K562 (cell line): ENCODE data around the gene SECISBP2. TPM values are rescaled to one million over a fixed set of nuclear protein-coding genes. Genes with fewer than 3 reads are reported as not detected.

ENCODE experiments used
- ATAC-seq: fragments of 200-7000 bp; cut with Tn5 transposase; 3 replicates; pipeline ENCODE4 v1.9.1; 2020; ENCODE audit warnings: moderate library complexity
- BruUV-seq: library from RNA; stranded (reverse); fragments of 400-500 nt; replicated peaks from 2 replicates; lab custom pipeline; 2021; lab: Mats Ljungman, UMichigan
- CTCF ChIA-PET: fragments of 300-600 bp; formaldehyde crosslinking; extraction: SDS; loops from one replicate; lab custom pipeline; 2021; ENCODE audit warnings: low intra/inter-chr PET ratio; lab: Yijun Ruan, JAX
- POLR2A ChIA-PET: fragments of 300-600, 350-650 bp; sonication (Branson Sonifier 250); formaldehyde crosslinking; extraction: SDS; loops from one replicate; lab custom pipeline; 2021; ENCODE audit warnings: antibody characterized with exemption, inconsistent platforms; lab: Yijun Ruan, JAX
- DNase-seq, 4 experiments: peaks; one replicate each; pipeline versions ENCODE4 v3.0.0 to v3.0.0-alpha.2; 2011 to 2018; ENCODE audit warnings: low spot score in 3 of 4, mixed read lengths in 3 of 4; ENCODE audit errors: extremely low read depth in 1 of 4
- FAIRE-seq: peaks from 2 replicates; lab custom pipeline; 2011; peaks lifted over from hg19 to GRCh38; lab: Jason Lieb, UNC
- H2AFZ ChIP-seq: 2 replicates; pipeline ENCODE4 v1.6.0; 2011; ENCODE audit warnings: low read depth, low read length, control low read depth, inconsistent platforms
- H3K27ac ChIP-seq: fragments of 200-600 bp; 3 replicates; pipeline ENCODE4 v1.8.0; 2011; ENCODE audit warnings: low read depth, mild to moderate bottlenecking, control low read depth, inconsistent platforms, low read length, moderate library complexity, mixed read lengths; ENCODE audit errors: extremely low read depth
- H3K27me3 ChIP-seq, 2 experiments: fragments of 300-600 bp in 1 of 2; 2 replicates in 1 of 2; 3 replicates in 1 of 2; pipeline versions ENCODE4 v1.6.0 to v1.8.0; 2011; ENCODE audit warnings: inconsistent platforms in 2 of 2, low read length in 2 of 2, mild to moderate bottlenecking in 1 of 2, mixed read lengths in 1 of 2, moderate library complexity in 1 of 2; ENCODE audit not compliant: control insufficient read depth in 2 of 2, insufficient read depth in 2 of 2
- H3K36me3 ChIP-seq: fragments of 300-600 bp; 3 replicates; pipeline ENCODE4 v1.8.0; 2011; ENCODE audit warnings: mild to moderate bottlenecking, low read length, inconsistent platforms; ENCODE audit not compliant: control insufficient read depth, insufficient read depth
- H3K4me1 ChIP-seq, 2 experiments: fragments of 200-600 bp in 1 of 2; replicated peaks in 1 of 2; 2 replicates in 1 of 2; 3 replicates in 1 of 2; pipeline versions ENCODE4 v1.5.1 to v1.8.0; 2011; ENCODE audit warnings: inconsistent platforms in 2 of 2, low read length in 2 of 2, mild to moderate bottlenecking in 1 of 2, mixed read lengths in 1 of 2, moderate library complexity in 1 of 2; ENCODE audit not compliant: control insufficient read depth in 2 of 2, insufficient read depth in 2 of 2
- H3K4me2 ChIP-seq: 2 replicates; pipeline ENCODE4 v1.6.1; 2011; ENCODE audit warnings: low read length, control low read depth, inconsistent platforms, mixed read lengths; ENCODE audit not compliant: insufficient read depth
- H3K4me3 ChIP-seq: fragments of 200-600 bp; sonication (generic), shearing (Covaris generic); 2 replicates; pipeline ENCODE4 v1.5.1; 2016; ENCODE audit warnings: control low read depth, inconsistent platforms
- H3K79me2 ChIP-seq: fragments of 200-600 bp; 3 replicates; pipeline ENCODE4 v1.8.0; 2011; ENCODE audit warnings: low read length, inconsistent platforms; ENCODE audit not compliant: control insufficient read depth, insufficient read depth
- H3K9ac ChIP-seq, 2 experiments: 2 replicates each; pipeline versions ENCODE4 v1.6.0 to v1.6.1; 2011; ENCODE audit warnings: low read depth in 2 of 2, low read length in 2 of 2, control low read depth in 1 of 2, inconsistent platforms in 1 of 2, mild to moderate bottlenecking in 1 of 2, mixed read lengths in 1 of 2; ENCODE audit not compliant: insufficient read depth in 1 of 2
- H3K9me1 ChIP-seq: one replicate; pipeline ENCODE4 v1.6.0; 2011; ENCODE audit warnings: inconsistent platforms, mild to moderate bottlenecking, low read length, moderate library complexity; ENCODE audit not compliant: control insufficient read depth, insufficient read depth
- H3K9me3 ChIP-seq: replicated peaks from 2 replicates; pipeline ENCODE4 v1.5.1; 2011; ENCODE audit warnings: low read depth, low read length, inconsistent platforms; ENCODE audit not compliant: control insufficient read depth, insufficient read depth
- H4K20me1 ChIP-seq: replicated peaks from 2 replicates; pipeline ENCODE4 v1.6.1; 2011; ENCODE audit warnings: low read length, inconsistent platforms, mixed read lengths; ENCODE audit not compliant: control insufficient read depth, insufficient read depth
- L3MBTL2 ChIP-seq: fragments of 450-650 bp; IDR thresholded peaks from 2 replicates; pipeline ENCODE4 v1.6.1; 2016; ENCODE audit warnings: mild to moderate bottlenecking, moderate library complexity
- NFXL1 ChIP-seq: fragments of 450-650 bp; formaldehyde crosslinking; IDR thresholded peaks from 2 replicates; pipeline ENCODE4 v1.4.0; 2021; ENCODE audit warnings: mild to moderate bottlenecking
- SMAD1 ChIP-seq: fragments of 150-350 bp; IDR thresholded peaks from 2 replicates; pipeline ENCODE4 v1.6.1; 2014; ENCODE audit warnings: low read length, low read depth; ENCODE audit not compliant: partially characterized antibody
- STAG1 ChIP-seq: sonication (generic); formaldehyde crosslinking; IDR thresholded peaks from 2 replicates; pipeline ENCODE4 v1.5.0; 2020; ENCODE audit warnings: missing genetic modification reagents, borderline replicate concordance
- TCF3 ChIP-seq: sonication (generic); formaldehyde crosslinking; IDR thresholded peaks from 2 replicates; pipeline ENCODE4 v1.4.0; 2020; ENCODE audit warnings: mild to moderate bottlenecking, missing genetic modification reagents
- ZBTB8A ChIP-seq: fragments of 450-650 bp; IDR thresholded peaks from 2 replicates; pipeline ENCODE4 v1.6.1; 2018; ENCODE audit warnings: mild to moderate bottlenecking, moderate library complexity; ENCODE audit not compliant: partially characterized antibody
- WGBS: fragments of 100-300 bp; shearing (Covaris generic); methylation state at CpG from one replicate; pipeline ENCODE4 v1.1.6; 2016; ENCODE audit warnings: low coverage, mixed read lengths; ENCODE audit not compliant: insufficient coverage; ENCODE audit errors: missing lambda C conversion rate; 5-methylcytosine and 5-hydroxymethylcytosine counted together
- in situ Hi-C: fragments of 300-500 bp; cut with MboI; formaldehyde crosslinking; loops from 4 replicates; pipeline ENCODE4 v1.15.0; 2018; ENCODE audit warnings: inconsistent platforms, mixed read lengths
- intact Hi-C: fragments of 100-400 bp; cut with micrococcal nuclease; formaldehyde crosslinking; loops from 2 replicates; pipeline ENCODE4 v1.14.2; 2022
- polyA plus RNA-seq, 8 experiments: library from polyadenylated mRNA; depleted of rRNA in 4 of 8; stranded (reverse) in 5 of 8; unstranded in 3 of 8; fragments of >200 nt; fragmentation: Nextera tagmentation in 2 of 8; fragmentation: Illumina TruSeq in 1 of 8; extraction: Ambion mirVana in 2 of 8; extraction: Trizol in 1 of 8; gene quantifications; 2 replicates each; pipeline versions ENCODE4 v1.2.1 to v1.2.3, GENCODE V29; 2011 to 2014; ENCODE audit warnings: inconsistent platforms in 1 of 8, missing spikeins in 1 of 8
- total RNA-seq, 7 experiments: library from RNA; depleted of rRNA in 6 of 7; stranded (reverse); fragments of >200 nt in 6 of 7; fragmentation: Illumina TruSeq in 2 of 7; extraction: Trizol in 2 of 7; gene quantifications; 2 replicates each; pipeline versions ENCODE4 v1.2.1 to v1.2.3, GENCODE V29; 2011 to 2021; ENCODE audit warnings: low replicate concordance in 1 of 7
- TF ChIP-seq, protein P1 (sequence below): fragments of 250-450 bp; sonication (Bioruptor Pico); IDR thresholded peaks from 2 replicates; pipeline ENCODE4 v1.8.0; 2022; ENCODE audit warnings: moderate library complexity, mild to moderate bottlenecking, inconsistent platforms

SECISBP2 gene
- total and polyA plus RNA-seq, 9 of the 15 experiments (the other 6 are each of a cell fraction or from before 2014, with no cell fraction given) = 3.2 to 41.6 (median 26.1) TPM

DNA sequence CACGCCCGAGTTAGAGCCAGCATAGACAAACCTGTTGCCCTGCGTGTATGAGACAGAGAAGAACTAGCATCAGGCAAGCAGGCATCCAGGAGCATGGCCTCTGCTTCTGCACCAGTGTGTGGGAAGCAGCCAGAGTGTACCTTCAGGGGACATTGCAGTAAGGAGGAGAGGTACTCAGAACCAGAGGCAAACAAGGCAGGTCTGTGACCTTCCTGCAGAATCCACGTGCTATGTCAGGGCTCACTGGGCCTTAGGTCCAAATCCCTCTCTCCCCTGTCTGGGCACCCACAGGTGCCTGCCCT lies 63.0 kb downstream of the SECISBP2 start:
- WGBS = 0% methylated on average over 3 of the region's 4 CpGs
- Histone ChIP-seq H3K4me1 (peaks cover 0 to 9% of the 10 kb centered on the region in 2 experiments; a peak in 2 of 5 replicates), H2AFZ (no peak overlapping the region), H3K27me3 (peaks cover 15 to 67% of the 10 kb centered on the region in 2 experiments), H3K9me1 (no peaks in the 10 kb centered on the region), H3K4me3 (no peak overlapping the region), H3K79me2 (no peaks in the 10 kb centered on the region), H3K36me3 (no peaks in the 10 kb centered on the region), H3K27ac (no peak overlapping the region), H3K9ac (no peak overlapping the region), H3K9me3 (no peaks in the 10 kb centered on the region), H4K20me1 (no peaks in the 10 kb centered on the region), H3K4me2 (no peak overlapping the region)
- intact Hi-C loops = no loop called here
- FAIRE-seq = no peak
- in situ Hi-C loops = no loop called here
- DNase-seq = no peak
- no peak for ATAC-seq
- TF ChIP-seq L3MBTL2 = no peak
- no peak for TF ChIP-seq ZBTB8A
- no peak for TF ChIP-seq TCF3
- no peak for TF ChIP-seq STAG1 (CRISPR knock-in tag)
- TF ChIP-seq, protein P1, sequence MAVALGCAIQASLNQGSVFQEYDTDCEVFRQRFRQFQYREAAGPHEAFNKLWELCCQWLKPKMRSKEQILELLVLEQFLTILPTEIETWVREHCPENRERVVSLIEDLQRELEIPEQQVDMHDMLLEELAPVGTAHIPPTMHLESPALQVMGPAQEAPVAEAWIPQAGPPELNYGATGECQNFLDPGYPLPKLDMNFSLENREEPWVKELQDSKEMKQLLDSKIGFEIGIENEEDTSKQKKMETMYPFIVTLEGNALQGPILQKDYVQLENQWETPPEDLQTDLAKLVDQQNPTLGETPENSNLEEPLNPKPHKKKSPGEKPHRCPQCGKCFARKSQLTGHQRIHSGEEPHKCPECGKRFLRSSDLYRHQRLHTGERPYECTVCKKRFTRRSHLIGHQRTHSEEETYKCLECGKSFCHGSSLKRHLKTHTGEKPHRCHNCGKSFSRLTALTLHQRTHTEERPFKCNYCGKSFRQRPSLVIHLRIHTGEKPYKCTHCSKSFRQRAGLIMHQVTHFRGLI (CRISPR knock-in tag) = no peak
- no peak for TF ChIP-seq NFXL1
- TF ChIP-seq SMAD1 = no peak
- ChIA-PET CTCF (no interaction called here), POLR2A (no interaction called here)
- BruUV-seq = no TSS peak
